ENCODE measurements around the gene KCMF1.

The KCMF1 gene

DNA sequence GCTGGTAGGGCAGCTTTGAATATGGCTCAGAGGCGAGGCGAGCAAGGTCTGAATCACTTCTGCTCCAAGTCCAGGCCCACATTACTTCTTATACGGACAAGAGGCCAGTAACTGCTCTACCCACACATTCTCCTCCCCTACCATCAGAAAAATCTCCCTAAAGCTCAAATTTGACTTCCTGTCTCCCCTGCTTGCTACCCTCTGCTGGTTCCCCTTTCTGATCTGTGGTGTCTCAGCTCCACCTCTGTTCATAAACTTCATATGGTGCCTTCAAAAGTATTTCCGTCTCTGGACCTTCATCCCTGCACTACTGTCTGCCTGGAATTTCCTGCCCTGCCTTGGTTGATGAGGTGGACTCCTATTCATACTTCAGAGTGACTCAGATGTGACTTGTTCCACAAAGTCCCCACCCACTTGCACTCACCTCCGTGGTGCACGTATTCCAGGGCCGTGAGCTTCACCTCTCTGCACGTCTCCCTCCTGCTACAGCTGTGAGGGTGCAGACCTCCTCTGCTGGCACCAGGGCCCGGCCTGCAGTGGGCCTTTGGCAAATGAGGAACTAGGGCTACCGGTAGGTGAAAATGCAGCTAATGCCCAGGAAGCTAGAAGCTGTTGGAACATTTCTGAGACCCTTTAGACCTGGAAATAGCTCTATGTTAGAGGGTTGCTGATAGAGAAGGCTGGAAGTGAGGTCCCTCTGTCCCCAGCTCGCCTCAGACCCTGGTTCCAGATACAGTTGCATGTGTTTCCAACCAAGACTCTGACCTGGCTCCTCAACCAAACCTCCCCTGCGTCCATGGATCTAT, 24.6 kb upstream of the KCMF1 start:
- Histone ChIP-seq H3K27ac (no peak overlapping the region), H3K4me3 (no peak overlapping the region), H3K9ac (ENCODE audit: insufficient read length) (no peak overlapping the region)

DNA sequence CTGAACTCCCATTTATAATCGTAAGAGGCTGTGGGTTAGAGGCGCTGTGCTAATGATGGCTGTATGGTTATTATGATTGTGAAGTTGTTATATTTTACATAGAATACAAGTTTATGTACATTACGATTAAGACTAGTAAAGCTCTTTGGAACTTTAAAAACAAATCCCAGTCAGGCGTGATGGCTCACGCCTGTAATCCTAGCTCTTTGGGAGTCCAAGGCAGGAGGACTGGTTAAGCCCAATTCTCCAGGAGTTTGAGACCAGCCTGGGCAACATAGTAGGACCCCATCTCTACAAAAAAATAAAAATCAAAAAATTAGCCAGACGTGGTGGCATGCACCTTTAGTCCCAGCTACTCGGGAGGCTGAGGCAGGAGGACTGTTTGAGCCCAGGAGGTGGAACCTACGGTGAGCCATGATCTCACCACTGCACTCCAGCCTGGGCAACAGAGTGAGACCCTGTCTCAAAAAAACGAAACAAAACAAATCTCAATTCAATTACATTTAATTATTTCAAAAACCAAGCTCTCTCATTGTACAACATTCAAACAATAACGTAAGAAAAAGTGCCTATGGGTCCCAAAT, 23.9 kb upstream of the KCMF1 start:
- H3K4me3 ChIP-seq: no peak overlapping the region
- H3K9ac ChIP-seq (ENCODE audit: insufficient read length): no peak overlapping the region
- no peak for DNase-seq (ENCODE audit: low read depth, low spot score)
- no peaks in the 10 kb centered on the region for H3K9me3 ChIP-seq (ENCODE audit: low read depth, low read length)
- no peak overlapping the region for H3K27ac ChIP-seq
- H3K36me3 ChIP-seq (ENCODE audit: insufficient read depth, low read length): no peaks in the 10 kb centered on the region
- TF ChIP-seq POLR2AphosphoS5 (IDR thresholded peaks at IDR 0.05; ENCODE audit: borderline replicate concordance, low read depth, low read length): no peak
- TF ChIP-seq EZH2 (IDR thresholded peaks at IDR 0.05): no peak
- no peak for TF ChIP-seq FOXP2 (optimal IDR thresholded peaks at IDR 0.05; ENCODE audit: control extremely low read depth, extremely low read length, insufficient read depth)

More for the DNA sequence above, 24.6 kb upstream of the KCMF1 start:
- no peak for DNase-seq (ENCODE audit: low read depth, low spot score)
- Histone ChIP-seq H3K9me3 (ENCODE audit: low read depth, low read length) (no peaks in the 10 kb centered on the region), H3K36me3 (ENCODE audit: insufficient read depth, low read length) (no peaks in the 10 kb centered on the region)
- TF ChIP-seq POLR2AphosphoS5 (IDR thresholded peaks at IDR 0.05; ENCODE audit: borderline replicate concordance, low read depth, low read length) (no peak), FOXP2 (optimal IDR thresholded peaks at IDR 0.05; ENCODE audit: control extremely low read depth, extremely low read length, insufficient read depth) (no peak), EZH2 (IDR thresholded peaks at IDR 0.05) (no peak)

DNA sequence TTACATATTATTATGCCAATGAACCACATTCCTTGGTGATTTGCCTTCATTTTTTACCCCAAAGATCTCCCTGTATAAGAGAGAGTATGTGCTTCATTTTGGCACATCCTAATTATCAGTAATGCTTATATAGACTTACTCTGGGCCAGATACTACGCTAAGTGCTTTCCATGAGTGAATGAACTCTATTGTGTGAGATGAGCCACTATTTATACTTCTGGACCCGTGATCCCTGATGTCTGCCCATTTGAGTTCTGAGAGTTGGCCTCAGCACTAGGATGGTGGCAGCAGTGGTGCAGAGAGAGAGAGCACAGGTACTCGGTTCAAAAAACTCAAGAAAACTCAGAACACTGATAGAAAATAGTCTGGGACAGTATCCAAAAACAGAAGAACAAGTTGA, 17.4 kb upstream of the KCMF1 start:
- Histone ChIP-seq H3K27ac (no peak overlapping the region), H3K4me3 (no peak overlapping the region), H3K9me3 (ENCODE audit: low read depth, low read length) (no peaks in the 10 kb centered on the region), H3K36me3 (ENCODE audit: insufficient read depth, low read length) (no peaks in the 10 kb centered on the region), H3K9ac (ENCODE audit: insufficient read length) (no peak overlapping the region)
- no peak for DNase-seq (ENCODE audit: low read depth, low spot score)
- TF ChIP-seq EZH2 (IDR thresholded peaks at IDR 0.05): no peak

DNA sequence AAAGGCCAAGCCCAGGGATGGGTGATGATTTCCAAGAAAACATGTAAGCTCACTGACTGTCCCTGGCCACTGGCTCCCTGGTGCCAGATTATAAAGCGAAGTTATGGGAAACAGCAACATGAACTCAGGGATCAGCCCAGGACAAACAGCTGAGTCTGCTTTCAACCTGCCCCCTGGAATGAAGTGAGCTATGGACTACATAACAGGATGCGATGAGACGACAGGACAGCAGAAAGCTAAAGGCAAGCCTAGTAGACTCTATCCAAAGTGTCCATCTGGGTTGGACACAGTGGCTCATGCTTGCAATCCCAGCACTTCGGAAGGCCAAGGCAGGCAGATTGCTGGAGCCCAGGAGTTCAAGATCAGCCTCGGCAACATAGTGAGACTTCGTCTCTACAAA, 16.6 kb upstream of the KCMF1 start:
- Histone ChIP-seq H3K9ac (ENCODE audit: insufficient read length) (no peak overlapping the region), H3K27ac (no peak overlapping the region), H3K9me3 (ENCODE audit: low read depth, low read length) (no peaks in the 10 kb centered on the region), H3K4me3 (no peak overlapping the region), H3K36me3 (ENCODE audit: insufficient read depth, low read length) (no peaks in the 10 kb centered on the region)
- DNase-seq (ENCODE audit: low read depth, low spot score): no peak
- TF ChIP-seq FOXP2 (optimal IDR thresholded peaks at IDR 0.05; ENCODE audit: control extremely low read depth, extremely low read length, insufficient read depth) (no peak), EZH2 (IDR thresholded peaks at IDR 0.05) (no peak), POLR2AphosphoS5 (IDR thresholded peaks at IDR 0.05; ENCODE audit: borderline replicate concordance, low read depth, low read length) (no peak)

DNA sequence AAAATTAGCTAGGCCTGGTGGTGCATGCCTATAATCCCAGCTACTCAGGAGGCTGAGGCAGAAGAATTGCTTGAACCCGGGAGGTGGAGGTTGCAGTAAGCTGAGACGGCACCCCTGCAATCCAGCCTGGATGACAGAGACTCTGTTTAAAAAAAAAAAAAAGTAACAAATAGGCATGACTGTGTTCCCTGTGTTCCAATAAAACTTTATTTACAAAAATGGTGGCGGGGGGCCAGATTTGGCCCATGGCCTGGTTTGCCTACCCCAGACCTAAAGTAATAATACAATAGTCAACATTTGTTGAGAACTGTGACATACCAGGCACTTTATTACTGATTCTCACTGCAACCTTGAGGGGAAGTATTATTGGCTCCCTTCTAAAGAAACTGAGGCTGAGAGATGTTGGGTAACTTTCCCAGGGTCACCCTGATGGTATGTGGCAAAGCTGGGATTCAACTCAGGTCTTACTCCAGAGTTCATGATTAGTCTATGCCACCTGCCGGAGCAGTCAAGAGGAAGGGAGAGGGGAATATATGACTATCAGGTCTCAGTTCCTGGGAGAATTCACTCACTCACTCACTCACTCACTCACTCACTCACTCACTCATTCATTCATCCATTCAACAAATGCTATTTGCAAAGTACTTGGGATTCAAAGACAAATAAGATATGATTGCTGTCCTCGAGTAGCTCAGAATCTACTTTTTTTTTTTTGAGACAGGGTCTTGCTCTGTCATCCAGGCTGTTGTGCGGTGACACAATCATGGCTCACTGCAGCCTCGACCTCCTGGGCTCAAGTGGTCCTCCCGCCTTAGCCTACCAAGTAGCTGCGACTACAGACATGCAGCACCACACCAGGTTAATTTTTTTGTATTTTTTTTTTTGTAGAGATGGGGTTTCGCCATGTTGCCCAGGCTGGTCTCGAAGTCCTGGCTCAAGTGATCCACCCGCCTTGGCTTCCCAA, 14.3 kb upstream of the KCMF1 start:
- Histone ChIP-seq H3K36me3 (ENCODE audit: insufficient read depth, low read length) (no peaks in the 10 kb centered on the region), H3K27ac (no peak overlapping the region), H3K4me3 (no peak overlapping the region), H3K9me3 (ENCODE audit: low read depth, low read length) (no peaks in the 10 kb centered on the region), H3K9ac (ENCODE audit: insufficient read length) (no peak overlapping the region)
- no peak for DNase-seq (ENCODE audit: low read depth, low spot score)
- no peak for TF ChIP-seq FOXP2 (optimal IDR thresholded peaks at IDR 0.05; ENCODE audit: control extremely low read depth, extremely low read length, insufficient read depth)
- no peak for TF ChIP-seq POLR2AphosphoS5 (IDR thresholded peaks at IDR 0.05; ENCODE audit: borderline replicate concordance, low read depth, low read length)
- no peak for TF ChIP-seq EZH2 (IDR thresholded peaks at IDR 0.05)

DNA sequence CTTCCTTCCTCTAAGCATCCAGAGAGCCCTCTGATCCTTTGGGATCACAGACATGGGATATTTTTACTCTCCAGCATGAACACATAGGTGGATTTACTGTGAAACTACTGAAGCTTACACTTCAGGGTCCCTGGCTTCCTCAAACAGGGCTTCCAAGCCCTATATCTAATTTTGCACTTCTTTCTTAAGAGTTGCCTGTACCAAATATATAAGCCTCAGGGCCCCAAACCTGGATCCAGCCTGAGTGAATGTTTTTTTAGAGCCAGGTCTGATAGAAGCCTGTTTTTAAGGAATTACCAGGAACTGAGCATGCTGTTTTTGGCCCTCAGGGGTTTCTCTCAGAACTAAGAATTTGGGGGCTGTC, 13.2 kb upstream of the KCMF1 start:
- no peak for DNase-seq (ENCODE audit: low read depth, low spot score)
- Histone ChIP-seq H3K9ac (ENCODE audit: insufficient read length) (no peak overlapping the region), H3K36me3 (ENCODE audit: insufficient read depth, low read length) (no peaks in the 10 kb centered on the region; the same call in none of the 2 replicates), H3K27ac (no peak overlapping the region; the same call in 1 of the 2 replicates), H3K9me3 (ENCODE audit: low read depth, low read length) (no peaks in the 10 kb centered on the region), H3K4me3 (no peak overlapping the region)
- TF ChIP-seq FOXP2 (optimal IDR thresholded peaks at IDR 0.05; ENCODE audit: control extremely low read depth, extremely low read length, insufficient read depth) (no peak), POLR2AphosphoS5 (IDR thresholded peaks at IDR 0.05; ENCODE audit: borderline replicate concordance, low read depth, low read length) (no peak), EZH2 (IDR thresholded peaks at IDR 0.05) (no peak)

DNA sequence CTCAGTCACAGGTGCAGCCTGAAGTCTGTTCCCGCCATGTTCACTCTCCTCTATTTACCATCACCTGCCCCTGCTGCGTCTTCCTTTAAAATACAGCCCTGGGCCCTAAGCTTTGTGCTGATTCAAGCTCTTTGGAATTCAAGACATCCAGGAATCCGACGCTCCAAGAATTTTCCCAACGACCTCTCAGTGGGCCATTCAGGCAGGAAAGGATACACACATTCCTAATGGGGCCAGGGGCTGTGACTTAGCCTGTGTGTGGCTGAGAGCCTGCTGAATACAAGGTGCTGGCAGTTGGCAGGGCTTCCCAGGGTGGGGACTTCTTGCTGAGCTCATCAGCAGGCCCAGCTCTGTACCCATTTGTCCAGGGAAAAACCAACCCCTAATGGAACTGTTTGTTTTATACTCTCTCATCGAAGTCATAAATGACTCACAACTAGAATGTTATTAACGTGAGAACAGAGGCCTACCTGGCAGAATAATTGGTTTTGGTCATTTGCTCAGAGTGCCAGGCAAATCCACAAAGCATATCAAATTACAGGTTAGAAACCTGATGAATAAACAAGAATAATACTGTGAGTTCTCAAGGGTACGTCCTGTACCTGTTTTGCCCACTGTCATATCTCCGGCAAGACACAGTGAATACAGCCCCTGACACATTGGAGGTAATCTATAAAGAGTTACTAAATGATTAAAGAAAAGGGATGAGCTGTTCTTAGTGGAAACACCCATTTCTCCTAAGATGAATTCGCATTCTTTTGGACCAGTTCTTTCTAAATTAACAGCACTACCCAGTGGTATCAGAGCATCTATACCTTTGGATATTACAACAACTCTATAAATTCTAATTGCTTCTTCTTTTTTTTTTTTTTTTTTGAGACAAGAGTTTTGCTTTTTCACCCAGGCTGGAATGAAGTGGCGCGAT, 12.6 kb upstream of the KCMF1 start:
- Histone ChIP-seq H3K9ac (ENCODE audit: insufficient read length) (no peak overlapping the region), H3K27ac (no peak overlapping the region), H3K4me3 (no peak overlapping the region), H3K9me3 (ENCODE audit: low read depth, low read length) (no peaks in the 10 kb centered on the region), H3K36me3 (ENCODE audit: insufficient read depth, low read length) (no peaks in the 10 kb centered on the region; the same call in none of the 2 replicates)
- TF ChIP-seq FOXP2 (optimal IDR thresholded peaks at IDR 0.05; ENCODE audit: control extremely low read depth, extremely low read length, insufficient read depth) (no peak), POLR2AphosphoS5 (IDR thresholded peaks at IDR 0.05; ENCODE audit: borderline replicate concordance, low read depth, low read length) (no peak), EZH2 (IDR thresholded peaks at IDR 0.05) (no peak)
- no peak for DNase-seq (ENCODE audit: low read depth, low spot score)

All from SK-N-MC (cell line).